Lower leg skin (tissue), 3 donors: ENCODE measurements around the gene AGT.

ENCODE experiments used
- CTCF ChIP-seq, 3 donors: fragments of 450-650 bp; IDR thresholded peaks; one replicate each; pipeline ENCODE4 v1.5.1; 2016; ENCODE audit warnings: antibody characterized with exemption in 3 of 3, mild to moderate bottlenecking in 3 of 3, moderate library complexity in 2 of 3
- POLR2A ChIP-seq, 2 donors: fragments of 450-650 bp; IDR thresholded peaks; one replicate each; pipeline ENCODE4 v1.6.1; 2016 to 2017; ENCODE audit warnings: antibody characterized with exemption in 2 of 2, mild to moderate bottlenecking in 1 of 2, moderate library complexity in 1 of 2

GRCh38 chr1:230686747-230687146, 27.2 kb downstream of the AGT start:
- TF ChIP-seq CTCF (IDR thresholded peaks at IDR 0.05) (no peak), POLR2A (IDR thresholded peaks at IDR 0.05) (no peak)
